Activated naive CD4-positive, alpha-beta T cell treated with anti-CD3 and anti-CD28 coated beads, Interleukin-2, amount 10 ng/mL, durations not matched to agents 7 days and 5 days (primary cell): ENCODE data around the gene TEDDM1.

Experiments used
- CTCF ChIA-PET: fragments of 350-600 bp; sonication (Branson Sonifier 250); formaldehyde crosslinking; loops from one replicate; lab custom pipeline; 2021; ENCODE audit warnings: antibody characterized with exemption; lab: Charles Lee
- DNase-seq: peaks from one replicate; pipeline ENCODE4 v3.0.0-alpha.2; 2020
- H3K27ac Mint-ChIP-seq: one replicate; pipeline ENCODE4 v1.8.0; 2021; ENCODE audit warnings: mild to moderate bottlenecking, moderate library complexity, mixed read lengths
- H3K27me3 Mint-ChIP-seq: one replicate; pipeline ENCODE4 v1.8.0; 2021; ENCODE audit warnings: mild to moderate bottlenecking, mixed read lengths
- H3K36me3 Mint-ChIP-seq: one replicate; pipeline ENCODE4 v1.8.0; 2021; ENCODE audit warnings: mixed read lengths
- H3K4me1 Mint-ChIP-seq: one replicate; pipeline ENCODE4 v1.8.0; 2021; ENCODE audit warnings: mixed read lengths
- H3K4me3 Mint-ChIP-seq: one replicate; pipeline ENCODE4 v1.8.0; 2021; ENCODE audit warnings: mild to moderate bottlenecking, moderate library complexity, mixed read lengths
- H3K9me3 Mint-ChIP-seq: one replicate; pipeline ENCODE4 v1.8.0; 2021; ENCODE audit warnings: mixed read lengths

The TEDDM1 gene

DNA sequence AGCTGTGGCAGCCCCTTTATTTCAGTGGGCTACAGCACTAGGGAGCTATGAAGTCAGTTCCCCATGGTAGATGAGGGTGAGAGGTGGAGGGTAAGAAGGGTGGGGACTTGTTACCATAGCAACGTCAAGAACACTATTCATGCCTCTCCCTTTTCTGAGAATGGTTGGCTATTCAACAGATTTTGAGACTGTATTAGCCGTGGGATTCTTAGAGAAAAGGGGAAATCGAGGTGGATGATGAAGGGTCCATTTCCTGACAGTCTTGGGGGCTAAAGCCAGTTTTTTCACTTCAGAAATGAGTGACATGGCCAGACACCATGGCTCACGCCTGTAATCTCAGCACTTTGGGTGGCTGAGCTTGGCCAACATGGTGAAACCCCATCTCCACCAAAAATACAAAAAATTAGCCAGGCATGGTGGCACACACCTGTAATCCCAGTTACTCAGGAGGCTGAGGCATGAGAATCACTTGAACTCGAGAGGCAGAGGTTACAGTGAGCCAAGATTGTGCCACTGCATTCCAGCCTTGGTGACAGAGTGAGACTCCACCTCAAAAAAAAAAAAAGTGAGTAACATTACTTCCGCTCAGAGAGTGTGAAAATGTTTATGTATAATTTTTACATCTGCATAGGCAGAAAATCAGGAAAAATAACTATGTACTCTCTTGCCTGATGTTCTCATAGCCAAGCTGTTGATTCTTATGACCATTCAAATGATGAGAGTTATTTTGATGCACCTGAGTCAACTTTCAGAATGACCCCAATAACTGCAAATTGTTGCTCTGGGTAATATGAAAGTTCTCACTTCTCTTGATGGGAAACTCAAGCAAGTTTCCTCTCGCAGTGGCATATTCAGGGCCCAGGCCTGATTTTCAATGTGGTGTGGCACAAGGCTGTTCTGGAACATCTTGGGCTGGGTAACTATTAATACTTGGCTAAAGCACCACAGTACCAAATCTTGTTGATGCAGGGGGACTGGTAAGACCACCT lies 26.3 kb upstream of the TEDDM1 start:
- Mint-ChIP-seq H3K27me3 (peaks cover 9% of the 10 kb centered on the region), H3K4me3 (no peak overlapping the region), H3K36me3 (no peaks in the 10 kb centered on the region), H3K27ac (no peak overlapping the region), H3K9me3 (no peaks in the 10 kb centered on the region), H3K4me1 (peaks cover 16% of the 10 kb centered on the region)
- CTCF ChIA-PET: interaction anchor here (0.7 kb wide), 1 partner anchor 146 kb away, joined by 4 read pairs; no protein-coding TSS in a partner anchor
- no peak for DNase-seq

DNA sequence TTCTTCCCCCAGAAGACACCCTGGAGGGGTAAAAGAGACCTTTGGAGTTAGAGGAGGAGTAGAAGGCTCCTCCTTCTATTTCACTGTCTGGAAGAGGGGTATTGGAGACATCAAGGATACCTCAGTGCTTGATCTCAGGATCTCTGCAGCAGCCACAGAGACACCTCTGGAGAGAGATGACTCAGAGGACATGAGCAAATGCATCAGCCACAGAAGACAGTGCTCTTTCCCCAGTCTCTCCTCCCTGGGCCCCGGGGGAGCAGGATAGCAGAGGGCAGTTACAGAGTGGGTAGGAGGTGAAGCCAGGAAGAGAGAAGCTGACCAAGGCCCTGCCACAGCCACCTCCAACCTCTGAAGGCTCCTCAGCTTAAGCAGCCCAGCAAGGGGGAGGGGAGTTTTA lies 15.3 kb upstream of the TEDDM1 start:
- no peaks in the 10 kb centered on the region for H3K9me3 Mint-ChIP-seq
- no peak overlapping the region for H3K4me3 Mint-ChIP-seq
- peaks cover 5% of the 10 kb centered on the region for H3K4me1 Mint-ChIP-seq
- no peak for DNase-seq
- H3K27me3 Mint-ChIP-seq: peaks cover 27% of the 10 kb centered on the region
- H3K27ac Mint-ChIP-seq: no peak overlapping the region
- CTCF ChIA-PET: no interaction called here
- no peaks in the 10 kb centered on the region for H3K36me3 Mint-ChIP-seq

DNA sequence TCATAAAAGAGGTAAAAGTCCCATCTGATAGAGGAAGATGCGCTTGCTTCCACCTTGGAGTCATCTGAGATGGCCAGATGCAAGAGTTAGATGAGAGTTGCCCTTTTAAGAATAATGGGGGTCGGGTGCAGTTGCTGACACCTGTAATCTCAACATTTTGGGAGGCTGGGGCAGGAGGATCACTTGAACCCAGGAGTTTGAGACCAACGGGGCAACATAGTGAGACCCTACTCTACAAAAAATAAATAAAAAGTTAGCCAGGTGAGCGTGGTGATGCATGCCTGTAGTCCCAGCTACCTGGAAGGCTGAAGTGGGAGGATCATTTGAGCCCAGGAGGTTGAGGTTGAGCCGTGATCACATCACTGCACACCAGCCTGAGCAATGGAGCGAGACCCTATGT lies 13.5 kb upstream of the TEDDM1 start:
- Mint-ChIP-seq H3K36me3 (no peaks in the 10 kb centered on the region), H3K9me3 (no peaks in the 10 kb centered on the region), H3K27me3 (peaks cover 30% of the 10 kb centered on the region), H3K4me3 (no peak overlapping the region), H3K27ac (no peak overlapping the region), H3K4me1 (peaks cover 5% of the 10 kb centered on the region)
- DNase-seq: no peak
- CTCF ChIA-PET: interaction anchor here (0.6 kb wide), 1 partner anchor 88 kb away, joined by 3 read pairs; no protein-coding TSS in a partner anchor

DNA sequence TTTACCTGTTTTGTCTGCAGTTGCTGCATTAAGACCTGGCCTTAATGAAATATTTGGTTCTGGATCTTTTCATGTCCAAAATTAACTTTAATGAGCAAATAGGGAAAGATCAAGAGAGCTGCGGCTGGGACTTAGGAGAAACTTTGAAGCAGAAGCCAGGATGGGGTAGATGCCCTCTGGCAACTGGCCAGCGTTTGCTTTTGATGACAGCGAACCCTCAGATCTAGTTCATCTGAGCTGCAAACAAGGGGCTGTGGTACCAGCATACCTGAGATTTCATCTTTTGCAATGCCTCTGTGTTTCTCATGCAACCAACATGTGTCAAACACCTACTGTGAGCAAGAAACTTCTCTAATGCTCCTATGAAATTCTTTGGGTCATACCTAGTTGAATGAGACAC lies 13.0 kb upstream of the TEDDM1 start:
- DNase-seq: no peak
- CTCF ChIA-PET: interaction anchor here (1.5 kb wide), 1 partner anchor 270 kb away, joined by 6 read pairs; no protein-coding TSS in a partner anchor
- Mint-ChIP-seq H3K4me1 (peaks cover 5% of the 10 kb centered on the region), H3K27me3 (peaks cover 35% of the 10 kb centered on the region), H3K9me3 (no peaks in the 10 kb centered on the region), H3K36me3 (no peaks in the 10 kb centered on the region), H3K4me3 (no peak overlapping the region), H3K27ac (no peak overlapping the region)

DNA sequence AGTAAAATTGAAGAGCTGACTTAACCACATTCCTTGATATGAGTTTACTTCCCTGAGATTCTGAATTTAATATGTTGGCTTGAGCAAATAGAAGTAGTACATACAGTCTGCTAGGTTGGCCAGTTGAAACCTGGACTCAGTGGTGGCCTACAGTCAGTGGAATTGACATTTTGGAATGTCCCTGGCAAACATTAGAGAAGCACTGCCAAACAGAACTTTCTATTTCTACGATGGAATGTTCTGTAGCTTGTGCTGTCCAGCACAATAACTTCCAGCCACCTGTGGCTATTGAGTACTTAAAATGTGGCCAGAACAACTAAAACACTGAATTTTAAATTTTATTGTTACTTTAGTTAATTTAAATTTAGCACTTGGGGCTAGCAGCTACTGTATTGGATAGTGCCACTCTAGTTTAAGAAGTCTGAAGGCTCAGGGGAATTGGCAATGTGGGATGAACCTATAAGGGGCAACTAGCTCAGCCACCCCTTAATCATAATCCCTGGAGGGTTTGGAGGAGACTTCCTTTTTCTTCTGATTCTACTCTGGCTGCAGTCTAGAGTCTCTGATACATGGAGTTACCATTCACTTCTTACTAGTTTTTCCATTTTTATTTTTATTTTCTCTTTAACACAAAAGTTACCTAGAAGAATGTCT lies 10.3 kb upstream of the TEDDM1 start:
- CTCF ChIA-PET: no interaction called here
- H3K27me3 Mint-ChIP-seq: peaks cover 43% of the 10 kb centered on the region

DNA sequence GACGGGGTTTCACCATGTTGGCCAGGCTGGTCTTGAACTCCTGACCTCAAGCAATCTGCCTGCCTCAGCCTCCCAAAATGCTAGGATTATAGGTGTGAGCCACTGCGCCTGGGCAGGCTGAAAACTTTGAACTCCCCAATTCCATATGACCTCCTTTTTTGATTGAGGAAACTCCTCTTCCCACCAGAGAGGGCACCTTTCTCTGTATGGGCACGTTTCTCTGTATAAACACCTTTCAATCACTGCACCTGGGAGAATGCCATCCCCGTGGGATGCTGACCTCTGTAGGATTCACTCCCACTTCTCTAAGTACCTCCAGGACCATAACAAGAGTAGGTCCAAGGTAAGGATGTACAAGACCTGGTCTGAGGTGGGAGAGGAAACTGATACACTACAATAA lies 9.7 kb upstream of the TEDDM1 start:
- H3K9me3 Mint-ChIP-seq: peaks cover 8% of the 10 kb centered on the region
- no peak for DNase-seq
- no peak overlapping the region for H3K27ac Mint-ChIP-seq
- H3K4me1 Mint-ChIP-seq: no peaks in the 10 kb centered on the region
- no peaks in the 10 kb centered on the region for H3K36me3 Mint-ChIP-seq
- CTCF ChIA-PET: no interaction called here
- H3K27me3 Mint-ChIP-seq: peaks cover 43% of the 10 kb centered on the region
- H3K4me3 Mint-ChIP-seq: no peak overlapping the region

More for the DNA sequence above, 10.3 kb upstream of the TEDDM1 start:
- no peak overlapping the region for H3K4me3 Mint-ChIP-seq
- H3K36me3 Mint-ChIP-seq: no peaks in the 10 kb centered on the region
- no peak for DNase-seq
- no peak overlapping the region for H3K27ac Mint-ChIP-seq
- H3K9me3 Mint-ChIP-seq: peaks cover 2% of the 10 kb centered on the region
- H3K4me1 Mint-ChIP-seq: no peaks in the 10 kb centered on the region

DNA sequence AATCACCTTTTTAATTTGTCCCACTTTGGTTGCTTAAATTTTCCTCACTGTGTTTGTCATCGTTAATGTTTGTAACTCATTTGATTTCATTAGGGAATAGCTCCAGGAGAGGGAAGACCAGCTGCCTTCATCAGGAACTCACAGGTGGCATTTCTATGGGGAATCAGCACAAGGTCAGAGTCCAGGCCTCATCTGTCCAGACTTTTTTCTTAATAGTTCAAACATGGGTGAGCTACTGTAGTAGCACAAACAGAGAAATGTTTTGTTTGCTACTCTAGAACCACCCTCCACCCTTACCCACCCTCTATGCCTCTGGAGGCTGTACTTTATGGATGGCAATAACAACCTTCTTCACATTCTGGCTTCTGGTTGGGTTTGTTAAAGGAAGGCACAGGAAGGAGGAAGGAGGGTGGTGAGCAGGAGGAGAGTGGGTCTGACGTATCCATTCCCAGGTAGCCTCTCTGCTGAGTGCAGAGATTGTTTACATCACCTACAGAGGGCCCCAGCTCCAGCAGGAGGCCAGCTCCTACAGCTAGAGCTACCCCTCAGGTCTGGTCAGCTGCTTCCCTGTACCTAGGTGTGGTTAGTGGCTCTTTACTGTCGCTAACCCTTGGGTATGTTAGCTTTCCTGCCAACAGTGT lies 8.1 kb upstream of the TEDDM1 start:
- no peak overlapping the region for H3K27ac Mint-ChIP-seq
- H3K4me1 Mint-ChIP-seq: no peaks in the 10 kb centered on the region
- H3K9me3 Mint-ChIP-seq: peaks cover 8% of the 10 kb centered on the region
- H3K4me3 Mint-ChIP-seq: no peak overlapping the region
- CTCF ChIA-PET: no interaction called here
- peaks cover 39% of the 10 kb centered on the region for H3K27me3 Mint-ChIP-seq
- DNase-seq: no peak
- H3K36me3 Mint-ChIP-seq: no peaks in the 10 kb centered on the region

DNA sequence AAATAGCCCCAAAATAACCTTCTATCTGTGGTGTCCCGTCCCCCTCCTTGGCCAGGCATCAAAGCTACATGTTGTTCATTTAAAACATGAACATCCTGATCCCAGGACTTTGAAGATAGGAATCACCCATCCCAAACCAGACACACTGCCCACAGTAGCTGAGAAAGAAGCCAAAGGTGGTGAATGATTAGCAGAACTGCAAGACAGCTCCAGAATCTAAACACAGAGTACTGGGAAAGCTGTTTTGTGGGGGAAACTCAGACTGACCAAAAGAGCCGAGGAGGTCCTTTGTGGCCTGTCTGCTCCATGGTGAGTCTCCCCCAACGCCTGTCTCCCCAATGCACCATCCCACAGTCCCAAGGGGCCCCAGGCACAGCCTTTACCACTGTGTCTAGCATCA lies 7.3 kb upstream of the TEDDM1 start:
- H3K27ac Mint-ChIP-seq: no peak overlapping the region
- CTCF ChIA-PET: no interaction called here
- no peaks in the 10 kb centered on the region for H3K4me1 Mint-ChIP-seq
- H3K36me3 Mint-ChIP-seq: no peaks in the 10 kb centered on the region
- peaks cover 37% of the 10 kb centered on the region for H3K27me3 Mint-ChIP-seq
- H3K4me3 Mint-ChIP-seq: no peak overlapping the region
- no peak for DNase-seq
- H3K9me3 Mint-ChIP-seq: peaks cover 8% of the 10 kb centered on the region

DNA sequence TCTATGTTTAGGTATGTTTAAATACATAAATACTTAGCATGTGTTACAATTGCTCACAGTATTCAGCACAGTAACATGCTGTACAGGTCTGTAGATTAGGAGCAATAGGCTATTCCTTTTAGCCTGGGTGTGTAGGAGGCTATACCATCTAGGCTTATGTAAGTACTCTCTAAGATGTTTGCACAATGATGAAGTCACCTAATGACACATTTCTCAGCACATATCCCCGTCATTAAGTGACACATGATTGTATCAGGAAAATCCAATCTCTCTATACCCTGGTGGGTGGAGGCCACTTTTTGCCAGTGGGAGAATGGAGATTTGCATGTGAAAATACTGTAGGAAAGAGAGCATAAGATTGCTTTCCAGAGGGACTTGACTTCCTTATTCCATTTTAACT lies 5.5 kb upstream of the TEDDM1 start:
- no peaks in the 10 kb centered on the region for H3K36me3 Mint-ChIP-seq
- CTCF ChIA-PET: no interaction called here
- H3K4me3 Mint-ChIP-seq: no peak overlapping the region
- no peak overlapping the region for H3K27ac Mint-ChIP-seq
- no peak for DNase-seq
- H3K27me3 Mint-ChIP-seq: peaks cover 34% of the 10 kb centered on the region
- H3K4me1 Mint-ChIP-seq: no peaks in the 10 kb centered on the region
- H3K9me3 Mint-ChIP-seq: peaks cover 8% of the 10 kb centered on the region

DNA sequence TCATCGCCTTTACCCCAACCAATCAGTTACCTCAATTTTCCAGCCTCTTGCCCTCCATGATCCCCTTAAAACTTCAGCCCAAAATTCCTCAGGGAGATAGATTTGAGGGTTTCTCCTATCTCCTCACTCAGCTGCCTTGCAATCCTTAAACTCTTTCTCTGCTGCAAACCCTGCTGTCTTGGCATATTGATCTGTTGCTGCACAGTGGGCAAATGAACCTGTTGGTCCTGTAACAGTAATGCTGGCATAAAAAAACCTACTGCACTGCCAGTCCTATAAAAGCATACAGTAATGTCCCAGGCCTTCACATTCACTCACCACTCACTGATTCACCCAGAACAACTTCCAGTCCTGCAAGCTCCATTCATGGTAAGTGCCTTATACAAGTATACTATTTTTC lies 5.1 kb upstream of the TEDDM1 start:
- Mint-ChIP-seq H3K27me3 (peaks cover 38% of the 10 kb centered on the region), H3K9me3 (peaks cover 8% of the 10 kb centered on the region), H3K36me3 (no peaks in the 10 kb centered on the region), H3K4me1 (no peaks in the 10 kb centered on the region), H3K4me3 (no peak overlapping the region), H3K27ac (no peak overlapping the region)
- no peak for DNase-seq
- CTCF ChIA-PET: interaction anchor here (1.3 to 1.5 kb wide), 2 partner anchors 9 to 262 kb away, joined by 5 to 6 read pairs; no protein-coding TSS in a partner anchor

DNA sequence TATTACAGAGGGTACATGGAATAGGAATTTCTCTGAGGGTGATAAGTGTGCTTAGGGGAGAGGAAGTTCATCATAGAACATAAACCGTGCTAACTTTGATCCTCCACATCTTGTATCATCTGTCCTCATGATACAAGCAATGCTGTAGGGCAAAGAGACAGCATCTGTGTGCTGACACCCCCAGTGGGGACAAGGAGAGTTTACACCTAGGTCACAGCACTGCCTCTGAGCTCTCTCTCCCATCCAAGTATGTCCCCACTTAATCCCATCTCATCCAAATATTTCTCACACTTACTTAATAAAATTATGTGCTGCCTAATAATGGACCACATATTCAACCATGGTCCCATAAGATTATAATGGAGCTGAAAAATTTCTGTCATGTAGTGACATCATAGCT lies 4.3 kb upstream of the TEDDM1 start:
- H3K36me3 Mint-ChIP-seq: no peaks in the 10 kb centered on the region
- H3K9me3 Mint-ChIP-seq: peaks cover 8% of the 10 kb centered on the region
- no peaks in the 10 kb centered on the region for H3K4me1 Mint-ChIP-seq
- no peak overlapping the region for H3K4me3 Mint-ChIP-seq
- peaks cover 38% of the 10 kb centered on the region for H3K27me3 Mint-ChIP-seq
- CTCF ChIA-PET: interaction anchor here (1.3 to 1.5 kb wide), 2 partner anchors 8 to 262 kb away, joined by 5 to 6 read pairs; no protein-coding TSS in a partner anchor
- DNase-seq: no peak
- H3K27ac Mint-ChIP-seq: no peak overlapping the region

DNA sequence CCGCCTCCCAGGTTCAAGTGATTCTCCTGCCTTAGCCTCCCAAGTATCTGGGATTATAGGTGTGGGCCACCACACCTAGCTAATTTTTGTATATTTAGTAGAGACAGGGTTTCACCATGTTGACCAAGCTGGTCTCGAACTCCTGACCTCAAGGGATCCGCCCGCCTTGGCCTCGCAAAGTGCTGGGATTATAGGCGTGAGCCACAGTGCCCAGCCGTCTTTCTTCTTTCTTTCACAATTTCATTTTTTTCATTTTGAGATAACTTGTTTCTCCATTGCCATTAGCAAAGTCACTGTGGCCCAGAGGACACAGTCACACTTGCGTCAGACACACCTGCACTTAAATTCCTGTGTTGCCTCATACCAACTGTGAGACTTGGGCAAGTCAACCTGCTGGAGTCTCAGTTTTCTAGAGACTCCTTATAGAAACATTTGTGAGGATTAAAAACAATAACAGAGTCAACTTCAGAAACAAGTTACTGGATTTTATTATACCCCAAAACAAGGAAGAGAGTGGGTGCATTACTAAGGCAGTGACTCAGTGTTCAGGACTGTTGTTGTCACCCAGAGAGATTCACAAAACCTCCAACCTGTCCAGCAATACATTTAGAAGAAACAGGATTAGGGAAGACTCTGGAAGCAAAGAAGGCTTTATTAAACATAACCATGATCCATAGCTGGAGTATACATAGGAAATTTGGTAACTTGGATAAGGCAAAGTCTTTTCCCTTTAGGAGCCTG lies 2.6 kb downstream of the TEDDM1 start:
- CTCF ChIA-PET: interaction anchor here (0.6 to 10.6 kb wide), 6 partner anchors 97 to 391 kb away, joined by 3 to 251 read pairs (median 42); no protein-coding TSS in a partner anchor
- no peaks in the 10 kb centered on the region for H3K9me3 Mint-ChIP-seq
- no peak for DNase-seq
- H3K4me3 Mint-ChIP-seq: no peak overlapping the region
- peaks cover 19% of the 10 kb centered on the region for H3K4me1 Mint-ChIP-seq
- peaks cover 8% of the 10 kb centered on the region for H3K36me3 Mint-ChIP-seq
- no peak overlapping the region for H3K27ac Mint-ChIP-seq
- peaks cover 25% of the 10 kb centered on the region for H3K27me3 Mint-ChIP-seq

DNA sequence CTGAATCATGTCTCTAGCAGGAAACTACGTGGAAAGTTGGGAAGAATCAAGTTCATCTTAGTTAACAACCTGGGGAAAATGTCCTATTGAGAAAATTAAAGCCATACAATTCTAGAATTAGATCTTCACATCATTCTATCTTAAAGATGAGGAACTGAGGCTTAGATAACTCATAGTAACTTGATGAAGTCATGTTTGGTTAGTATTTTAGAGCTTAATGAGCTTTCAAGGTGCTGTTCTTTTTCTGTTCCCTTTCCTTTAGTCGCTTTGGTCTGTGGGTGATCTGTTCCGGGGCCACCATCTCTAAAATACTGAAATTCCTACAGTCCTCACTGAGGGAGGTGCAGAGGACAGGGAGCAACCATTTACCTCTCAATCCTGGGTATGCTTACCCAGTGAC lies 4.6 kb downstream of the TEDDM1 start:
- no peak overlapping the region for H3K4me3 Mint-ChIP-seq

More for the DNA sequence above, 4.6 kb downstream of the TEDDM1 start:
- Mint-ChIP-seq H3K27me3 (peaks cover 28% of the 10 kb centered on the region), H3K27ac (no peak overlapping the region), H3K4me1 (peaks cover 24% of the 10 kb centered on the region), H3K9me3 (no peaks in the 10 kb centered on the region), H3K36me3 (peaks cover 10% of the 10 kb centered on the region)
- no peak for DNase-seq
- CTCF ChIA-PET: interaction anchor here (0.8 to 10.6 kb wide), 12 partner anchors 81 to 388 kb away, joined by 3 to 251 read pairs (median 6); no protein-coding TSS in a partner anchor
